Measurements from ENCODE around the gene CSNK1A1. TPM values are rescaled to one million over a fixed set of nuclear protein-coding genes. Genes with fewer than 3 reads are reported as not detected.
"Not testable (repeated sequence)": the region's sequence is repeated elsewhere in the genome, so short reads cannot be mapped to it uniquely, and the experiment has no call there.

The CSNK1A1 gene
- total RNA-seq, 1 donor from 2014 or later, result 198 TPM

GRCh38 chr5:149572576-149573231 lies 21.5 kb upstream of the CSNK1A1 start:
- Histone ChIP-seq H3K4me3 (no peak overlapping the region), H3K9me3 (no peaks in the 10 kb centered on the region), H3K27me3 (ENCODE audit: low read depth) (no peaks in the 10 kb centered on the region), H3K36me3 (no peaks in the 10 kb centered on the region), H3K27ac (no peak overlapping the region), H3K4me1 (no peaks in the 10 kb centered on the region)
- no peak for ATAC-seq
- intact Hi-C loops (cut with DNase I), result no loop called here
- TF ChIP-seq, protein P1, sequence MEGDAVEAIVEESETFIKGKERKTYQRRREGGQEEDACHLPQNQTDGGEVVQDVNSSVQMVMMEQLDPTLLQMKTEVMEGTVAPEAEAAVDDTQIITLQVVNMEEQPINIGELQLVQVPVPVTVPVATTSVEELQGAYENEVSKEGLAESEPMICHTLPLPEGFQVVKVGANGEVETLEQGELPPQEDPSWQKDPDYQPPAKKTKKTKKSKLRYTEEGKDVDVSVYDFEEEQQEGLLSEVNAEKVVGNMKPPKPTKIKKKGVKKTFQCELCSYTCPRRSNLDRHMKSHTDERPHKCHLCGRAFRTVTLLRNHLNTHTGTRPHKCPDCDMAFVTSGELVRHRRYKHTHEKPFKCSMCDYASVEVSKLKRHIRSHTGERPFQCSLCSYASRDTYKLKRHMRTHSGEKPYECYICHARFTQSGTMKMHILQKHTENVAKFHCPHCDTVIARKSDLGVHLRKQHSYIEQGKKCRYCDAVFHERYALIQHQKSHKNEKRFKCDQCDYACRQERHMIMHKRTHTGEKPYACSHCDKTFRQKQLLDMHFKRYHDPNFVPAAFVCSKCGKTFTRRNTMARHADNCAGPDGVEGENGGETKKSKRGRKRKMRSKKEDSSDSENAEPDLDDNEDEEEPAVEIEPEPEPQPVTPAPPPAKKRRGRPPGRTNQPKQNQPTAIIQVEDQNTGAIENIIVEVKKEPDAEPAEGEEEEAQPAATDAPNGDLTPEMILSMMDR (IDR thresholded peaks at IDR 0.05), result no peak
- DNase-seq, result no peak

DNA sequence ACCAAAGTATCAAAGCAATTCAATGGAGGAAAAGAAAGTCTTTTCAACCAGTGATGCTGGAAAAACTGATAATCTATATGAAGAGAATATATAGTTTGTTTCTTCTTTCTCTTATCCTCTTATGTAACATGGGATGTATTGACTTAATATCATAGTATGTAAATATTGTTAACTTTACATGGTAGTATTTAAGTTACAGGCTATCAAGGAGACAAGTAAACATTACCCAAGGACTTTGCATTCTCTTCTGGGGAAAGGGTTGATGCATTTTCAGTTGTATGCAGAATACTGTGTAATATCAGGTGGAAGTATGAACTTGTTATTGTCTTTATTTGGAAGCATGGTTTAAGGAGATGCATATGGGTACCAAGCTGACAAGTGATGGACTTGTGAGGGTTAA lies 20.9 kb upstream of the CSNK1A1 start:
- Histone ChIP-seq H3K27me3 (ENCODE audit: low read depth) (no peaks in the 10 kb centered on the region), H3K9me3 (no peaks in the 10 kb centered on the region), H3K4me1 (no peaks in the 10 kb centered on the region), H3K36me3 (no peaks in the 10 kb centered on the region), H3K27ac (no peak overlapping the region), H3K4me3 (no peak overlapping the region)
- no peak for ATAC-seq
- TF ChIP-seq, protein P1 (IDR thresholded peaks at IDR 0.05), result no peak
- no peak for DNase-seq
- intact Hi-C loops (cut with DNase I), result no loop called here

DNA sequence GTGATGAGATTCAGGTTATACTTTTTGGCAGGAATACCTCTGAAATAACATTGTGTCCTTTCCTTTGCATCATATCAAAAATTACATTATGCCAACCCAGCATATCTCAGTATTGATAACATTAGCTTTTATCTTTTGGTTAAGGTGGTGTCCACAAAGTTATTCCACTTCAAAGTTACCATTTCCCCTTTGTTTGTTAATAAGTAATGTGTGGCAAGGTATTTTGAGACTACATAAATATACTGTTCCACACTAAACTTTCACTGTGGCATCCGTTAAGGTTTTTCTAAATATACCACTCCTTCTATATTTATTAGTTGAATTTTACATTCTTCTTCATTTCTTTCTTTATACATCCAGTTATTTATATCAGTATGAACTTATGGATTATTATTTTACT lies 16.0 kb upstream of the CSNK1A1 start:
- H3K9me3 ChIP-seq, result no peaks in the 10 kb centered on the region
- intact Hi-C loops (cut with DNase I), result no loop called here
- no peak overlapping the region for H3K4me3 ChIP-seq
- H3K4me1 ChIP-seq, result peaks cover 12% of the 10 kb centered on the region
- DNase-seq, result no peak
- no peaks in the 10 kb centered on the region for H3K36me3 ChIP-seq
- H3K27ac ChIP-seq, result no peak overlapping the region
- H3K27me3 ChIP-seq (ENCODE audit: low read depth), result no peaks in the 10 kb centered on the region
- TF ChIP-seq, protein P1 (IDR thresholded peaks at IDR 0.05), result no peak
- ATAC-seq, result no peak

DNA sequence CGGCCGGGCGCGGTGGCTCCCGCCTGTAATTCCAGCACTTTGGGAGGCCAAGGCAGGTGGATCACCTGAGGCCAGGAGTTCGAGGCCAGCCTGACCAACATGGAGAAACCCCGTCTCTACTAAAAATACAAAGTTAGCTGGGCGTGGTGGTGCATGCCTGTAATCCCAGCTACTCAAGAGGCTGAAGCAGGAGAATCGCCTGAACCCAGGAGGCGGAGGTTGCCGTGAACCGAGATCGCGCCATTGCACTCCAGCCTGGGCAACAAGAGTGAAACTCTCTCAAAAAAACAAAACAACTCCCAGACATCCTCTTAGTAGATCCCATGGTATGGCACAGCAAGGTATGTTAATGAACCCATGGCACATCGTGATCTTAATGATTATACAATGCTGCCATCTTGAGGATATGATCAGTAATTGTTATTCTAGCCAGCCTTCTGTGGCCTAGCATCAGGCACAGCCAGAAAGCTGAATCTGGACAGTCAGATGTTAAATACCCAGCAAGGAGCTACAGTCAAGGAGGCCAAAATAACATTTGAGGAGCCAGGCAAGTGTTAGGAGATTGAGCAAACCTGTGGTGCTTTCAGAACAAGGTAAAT lies 13.4 kb upstream of the CSNK1A1 start:
- not testable (repeated sequence) for H3K9me3 ChIP-seq; H3K4me3 ChIP-seq; H3K27me3 ChIP-seq (ENCODE audit: low read depth); H3K27ac ChIP-seq; H3K36me3 ChIP-seq; DNase-seq
- H3K4me1 ChIP-seq, result peaks cover 28% of the 10 kb centered on the region
- peak; percentile 92 to 93 for ATAC-seq
- TF ChIP-seq, protein P1 (IDR thresholded peaks at IDR 0.05), result peak; percentile 69
- intact Hi-C loops (cut with DNase I), result loop anchor here (5.0 kb wide), 1 partner anchor 122 kb away; no protein-coding TSS in a partner anchor

GRCh38 chr5:149563466-149563865 lies 12.2 kb upstream of the CSNK1A1 start:
- Histone ChIP-seq H3K36me3 (no peaks in the 10 kb centered on the region), H3K4me1 (peaks cover 28% of the 10 kb centered on the region), H3K27me3 (ENCODE audit: low read depth) (no peaks in the 10 kb centered on the region), H3K27ac (peak overlapping the region; percentile 78), H3K4me3 (no peak overlapping the region), H3K9me3 (no peaks in the 10 kb centered on the region)
- ATAC-seq, result no peak
- TF ChIP-seq, protein P1 (IDR thresholded peaks at IDR 0.05), result no peak
- no peak for DNase-seq
- intact Hi-C loops (cut with DNase I), result loop anchor here (5.0 kb wide), 1 partner anchor 121 kb away; no protein-coding TSS in a partner anchor
